Choroid plexus epithelial cell (primary cell): ENCODE data around the gene FAM72B.
"Not testable (repeated sequence)": the region's sequence is repeated elsewhere in the genome, so short reads cannot be mapped to it uniquely, and the experiment has no call there.

Source experiments
- DNase-seq: peaks from one replicate; pipeline ENCODE4 v3.0.0-alpha.2; 2010; ENCODE audit warnings: low read depth
- H3K4me3 ChIP-seq: 2 replicates; pipeline ENCODE4 v1.5.1; 2011; ENCODE audit warnings: low read depth, mild to moderate bottlenecking, control low read depth, low read length, moderate library complexity
- CTCF ChIP-seq: conservative IDR thresholded peaks from 2 replicates; pipeline ENCODE4 v1.5.1; 2011; ENCODE audit warnings: low read depth, mild to moderate bottlenecking, control low read depth, inconsistent platforms, low read length, moderate library complexity

FAM72B gene

GRCh38 chr1:121157609-121158008, 26.5 kb downstream of the FAM72B start:
- not testable (repeated sequence) for H3K4me3 ChIP-seq, DNase-seq

- H3K4me3 ChIP-seq, DNase-seq: not testable (repeated sequence)
These were observed 27.1 kb downstream of the FAM72B start for GRCh38 chr1:121156958-121157603.

- not testable (repeated sequence) for DNase-seq, H3K4me3 ChIP-seq
- TF ChIP-seq CTCF, result peak; percentile 49
These were observed 28.3 kb downstream of the FAM72B start for GRCh38 chr1:121155671-121156358.

- not testable (repeated sequence) for H3K4me3 ChIP-seq, DNase-seq
These were observed 29.3 kb downstream of the FAM72B start for GRCh38 chr1:121154811-121155210.

GRCh38 chr1:121152788-121153187, 31.4 kb downstream of the FAM72B start:
- not testable (repeated sequence) for DNase-seq, H3K4me3 ChIP-seq

- H3K4me3 ChIP-seq, DNase-seq: not testable (repeated sequence)
These were observed 32.8 kb downstream of the FAM72B start for GRCh38 chr1:121151294-121151693.

GRCh38 chr1:121148489-121149190, 35.5 kb downstream of the FAM72B start:
- DNase-seq, H3K4me3 ChIP-seq: not testable (repeated sequence)

GRCh38 chr1:121140393-121140792, 43.7 kb downstream of the FAM72B start:
- DNase-seq, H3K4me3 ChIP-seq: not testable (repeated sequence)

GRCh38 chr1:121131494-121131893, 52.6 kb downstream of the FAM72B start:
- not testable (repeated sequence) for H3K4me3 ChIP-seq, DNase-seq

GRCh38 chr1:121118480-121118824, 65.7 kb downstream of the FAM72B start:
- H3K4me3 ChIP-seq, result peak overlapping the region; percentile 54
- peak; percentile 48 for DNase-seq
